ENCODE measurements around the gene CDKAL1. TPM values are rescaled to one million over a fixed set of nuclear protein-coding genes. Genes with fewer than 3 reads are reported as not detected.
"Not testable (repeated sequence)": the region's sequence is repeated elsewhere in the genome, so short reads cannot be mapped to it uniquely, and the experiment has no call there.

Gene CDKAL1
- total RNA-seq, 2 experiments from 2014 or later, result 22.1 to 23.4 TPM

GRCh38 chr6:21228876-21229460 is 694.7 kb downstream of the CDKAL1 start:
- peaks cover 12% of the 10 kb centered on the region for H3K9me3 Mint-ChIP-seq (ENCODE audit: low read depth)
- POLR2A ChIA-PET, result no interaction called here
- no peak for ATAC-seq
- no peaks in the 10 kb centered on the region for H3K4me1 Mint-ChIP-seq
- H3K4me3 Mint-ChIP-seq, result no peak overlapping the region
- H3K27me3 Mint-ChIP-seq, result no peaks in the 10 kb centered on the region
- CTCF ChIA-PET, result no interaction called here
- no peak for DNase-seq
- intact Hi-C loops (cut with DNase I, micrococcal nuclease), result no loop called here
- H3K27ac Mint-ChIP-seq, result no peak overlapping the region
- peaks cover 58% of the 10 kb centered on the region for H3K36me3 Mint-ChIP-seq (ENCODE audit: low read depth)

- Mint-ChIP-seq H3K4me3 (no peak overlapping the region), H3K36me3 (ENCODE audit: low read depth) (peaks cover 67% of the 10 kb centered on the region), H3K27me3 (no peaks in the 10 kb centered on the region), H3K9me3 (ENCODE audit: low read depth) (peaks cover 15% of the 10 kb centered on the region), H3K4me1 (no peaks in the 10 kb centered on the region), H3K27ac (no peak overlapping the region)
- ATAC-seq (no peak), DNase-seq (no peak)
- ChIA-PET CTCF (interaction anchor here (0.7 kb wide), 1 partner anchor 752 kb away, joined by 4 read pairs; no protein-coding TSS in a partner anchor), POLR2A (no interaction called here)
- intact Hi-C loops (cut with DNase I, micrococcal nuclease), result no loop called here
Measured at GRCh38 chr6:21230536-21230935, 696.3 kb downstream of the CDKAL1 start.

- intact Hi-C loops (cut with DNase I, micrococcal nuclease), result no loop called here
Measured at GRCh38 chr6:21235162-21235561, 700.9 kb downstream of the CDKAL1 start.

GRCh38 chr6:21238208-21238607 is 704.0 kb downstream of the CDKAL1 start:
- Mint-ChIP-seq H3K27ac (no peak overlapping the region), H3K27me3 (no peaks in the 10 kb centered on the region), H3K9me3 (ENCODE audit: low read depth) (peaks cover 31% of the 10 kb centered on the region), H3K36me3 (ENCODE audit: low read depth) (peaks cover 15% of the 10 kb centered on the region), H3K4me3 (no peak overlapping the region), H3K4me1 (no peaks in the 10 kb centered on the region)
- ATAC-seq, result no peak
- DNase-seq, result no peak
- CTCF ChIA-PET, result no interaction called here
- POLR2A ChIA-PET, result no interaction called here
- intact Hi-C loops (cut with DNase I, micrococcal nuclease), result no loop called here

More at GRCh38 chr6:21235162-21235561, 700.9 kb downstream of the CDKAL1 start:
- Mint-ChIP-seq H3K36me3 (ENCODE audit: low read depth) (peaks cover 45% of the 10 kb centered on the region), H3K4me1 (no peaks in the 10 kb centered on the region), H3K27ac (no peak overlapping the region), H3K27me3 (no peaks in the 10 kb centered on the region), H3K9me3 (ENCODE audit: low read depth) (peaks cover 35% of the 10 kb centered on the region), H3K4me3 (no peak overlapping the region)
- ChIA-PET POLR2A (no interaction called here), CTCF (interaction anchor here (0.7 kb wide), 1 partner anchor 1043 kb away, joined by 4 read pairs; no protein-coding TSS in a partner anchor)
- ATAC-seq (no peak), DNase-seq (no peak)

- Mint-ChIP-seq H3K4me3 (no peak overlapping the region), H3K9me3 (ENCODE audit: low read depth) (peaks cover 21% of the 10 kb centered on the region), H3K36me3 (ENCODE audit: low read depth) (no peaks in the 10 kb centered on the region), H3K27ac (no peak overlapping the region), H3K4me1 (no peaks in the 10 kb centered on the region), H3K27me3 (no peaks in the 10 kb centered on the region)
- intact Hi-C loops (cut with DNase I, micrococcal nuclease), result no loop called here
- ATAC-seq (no peak), DNase-seq (no peak)
- POLR2A ChIA-PET, result no interaction called here
- CTCF ChIA-PET, result interaction anchor here (0.7 kb wide), 1 partner anchor 86 kb away, joined by 3 read pairs; no protein-coding TSS in a partner anchor
Measured at GRCh38 chr6:21240709-21241108, 706.5 kb downstream of the CDKAL1 start.

GRCh38 chr6:21241231-21242130 is 707.2 kb downstream of the CDKAL1 start:
- ChIA-PET POLR2A (no interaction called here), CTCF (no interaction called here)
- H3K27me3 Mint-ChIP-seq, result no peaks in the 10 kb centered on the region
- no peak for ATAC-seq
- H3K36me3 Mint-ChIP-seq (ENCODE audit: low read depth), result no peaks in the 10 kb centered on the region
- no peak for DNase-seq
- no peak overlapping the region for H3K27ac Mint-ChIP-seq
- no peak overlapping the region for H3K4me3 Mint-ChIP-seq
- H3K4me1 Mint-ChIP-seq, result no peaks in the 10 kb centered on the region
- H3K9me3 Mint-ChIP-seq (ENCODE audit: low read depth), result peaks cover 21% of the 10 kb centered on the region
- intact Hi-C loops (cut with DNase I, micrococcal nuclease), result no loop called here

GRCh38 chr6:21244897-21245470 is 710.7 kb downstream of the CDKAL1 start:
- ChIA-PET CTCF (interaction anchor here (0.5 kb wide), 1 partner anchor 128 kb away, joined by 3 read pairs; no protein-coding TSS in a partner anchor), POLR2A (no interaction called here)
- Mint-ChIP-seq H3K4me1 (no peaks in the 10 kb centered on the region), H3K27ac (no peak overlapping the region), H3K27me3 (peaks cover 2% of the 10 kb centered on the region), H3K9me3 (ENCODE audit: low read depth) (peaks cover 2% of the 10 kb centered on the region), H3K4me3 (no peak overlapping the region), H3K36me3 (ENCODE audit: low read depth) (no peaks in the 10 kb centered on the region)
- DNase-seq, result no peak
- ATAC-seq, result no peak
- intact Hi-C loops (cut with DNase I, micrococcal nuclease), result no loop called here

GRCh38 chr6:21245488-21245887 is 711.2 kb downstream of the CDKAL1 start:
- Mint-ChIP-seq H3K36me3 (ENCODE audit: low read depth) (no peaks in the 10 kb centered on the region), H3K9me3 (ENCODE audit: low read depth) (peaks cover 2% of the 10 kb centered on the region), H3K4me1 (no peaks in the 10 kb centered on the region), H3K27me3 (peaks cover 2% of the 10 kb centered on the region), H3K27ac (no peak overlapping the region), H3K4me3 (no peak overlapping the region)
- no peak for ATAC-seq
- intact Hi-C loops (cut with DNase I, micrococcal nuclease), result no loop called here
- POLR2A ChIA-PET, result no interaction called here
- CTCF ChIA-PET, result interaction anchor here (0.5 kb wide), 1 partner anchor 128 kb away, joined by 3 read pairs; no protein-coding TSS in a partner anchor
- DNase-seq, result no peak

- Mint-ChIP-seq H3K27me3 (peaks cover 2% of the 10 kb centered on the region), H3K27ac (no peak overlapping the region), H3K9me3 (ENCODE audit: low read depth) (peaks cover 2% of the 10 kb centered on the region), H3K36me3 (ENCODE audit: low read depth) (no peaks in the 10 kb centered on the region), H3K4me1 (no peaks in the 10 kb centered on the region), H3K4me3 (no peak overlapping the region)
- no peak for DNase-seq
- ChIA-PET CTCF (interaction anchor here (0.8 kb wide), 1 partner anchor 1808 kb away, joined by 5 read pairs; no protein-coding TSS in a partner anchor), POLR2A (no interaction called here)
- intact Hi-C loops (cut with DNase I, micrococcal nuclease), result no loop called here
- ATAC-seq, result no peak
Measured at GRCh38 chr6:21246075-21246474, 711.8 kb downstream of the CDKAL1 start.

GRCh38 chr6:21254460-21254859 is 720.2 kb downstream of the CDKAL1 start:
- CTCF ChIA-PET; H3K4me3 Mint-ChIP-seq; ATAC-seq; H3K4me1 Mint-ChIP-seq; intact Hi-C loops (cut with DNase I, micrococcal nuclease); H3K9me3 Mint-ChIP-seq (ENCODE audit: low read depth); H3K36me3 Mint-ChIP-seq (ENCODE audit: low read depth); H3K27me3 Mint-ChIP-seq; H3K27ac Mint-ChIP-seq; DNase-seq; POLR2A ChIA-PET: not testable (repeated sequence)

- Mint-ChIP-seq H3K4me1 (peaks cover 2% of the 10 kb centered on the region), H3K27me3 (peaks cover 5% of the 10 kb centered on the region), H3K4me3 (no peak overlapping the region), H3K27ac (no peak overlapping the region), H3K36me3 (ENCODE audit: low read depth) (no peaks in the 10 kb centered on the region), H3K9me3 (ENCODE audit: low read depth) (peaks cover 4% of the 10 kb centered on the region)
- DNase-seq, result no peak
- POLR2A ChIA-PET, result no interaction called here
- ATAC-seq, result no peak
- CTCF ChIA-PET, result no interaction called here
- intact Hi-C loops (cut with DNase I, micrococcal nuclease), result no loop called here
Measured at GRCh38 chr6:21256197-21256596, 721.9 kb downstream of the CDKAL1 start.

- ATAC-seq, result no peak
- H3K4me3 Mint-ChIP-seq, result no peak overlapping the region
- intact Hi-C loops (cut with DNase I, micrococcal nuclease), result no loop called here
- peaks cover 4% of the 10 kb centered on the region for H3K9me3 Mint-ChIP-seq (ENCODE audit: low read depth)
- H3K27ac Mint-ChIP-seq, result no peak overlapping the region
- ChIA-PET POLR2A (no interaction called here), CTCF (no interaction called here)
- peaks cover 5% of the 10 kb centered on the region for H3K27me3 Mint-ChIP-seq
- peaks cover 6% of the 10 kb centered on the region for H3K4me1 Mint-ChIP-seq
- no peaks in the 10 kb centered on the region for H3K36me3 Mint-ChIP-seq (ENCODE audit: low read depth)
- no peak for DNase-seq
Measured at GRCh38 chr6:21257125-21257524, 722.9 kb downstream of the CDKAL1 start.
